ENCODE data around the gene TSEN54.
A peak's percentile ranks its signal among the peaks of the same experiment; 100 is the strongest.
"Not testable (repeated sequence)": the region's sequence is repeated elsewhere in the genome, so short reads cannot be mapped to it uniquely, and the experiment has no call there.

The TSEN54 gene

GRCh38 chr17:75520413-75520812 lies 4.1 kb downstream of the TSEN54 start:
- not testable (repeated sequence) for DNase-seq

- no peak for DNase-seq
Measured at GRCh38 chr17:75521290-75521689, 5.0 kb downstream of the TSEN54 start.

- no peak for DNase-seq
Measured at GRCh38 chr17:75521951-75522727, 5.8 kb downstream of the TSEN54 start.

GRCh38 chr17:75523647-75524046 lies 7.3 kb downstream of the TSEN54 start:
- no peak for DNase-seq

GRCh38 chr17:75524269-75524969 lies 8.1 kb downstream of the TSEN54 start:
- no peak for DNase-seq

- peak; percentile 80 to 82 for DNase-seq
Measured at GRCh38 chr17:75524970-75525805, 8.9 kb downstream of the TSEN54 start, which contains the start of gene LLGL2. Gene LLGL2, plus strand, starts transcription at chr17:75525697. Its CDS starts 17,730 bp downstream, at chr17:75543427.

GRCh38 chr17:75525806-75526554 lies 9.7 kb downstream of the TSEN54 start:
- DNase-seq: no peak

- DNase-seq: no peak
Measured at GRCh38 chr17:75526555-75527270, 10.4 kb downstream of the TSEN54 start.

- DNase-seq: no peak
Measured at GRCh38 chr17:75530837-75531720, 14.8 kb downstream of the TSEN54 start.

- no peak for DNase-seq
Measured at GRCh38 chr17:75531721-75532072, 15.4 kb downstream of the TSEN54 start.

- peak; percentile 37 to 53 for DNase-seq
Measured at GRCh38 chr17:75535119-75535537, 18.8 kb downstream of the TSEN54 start.

GRCh38 chr17:75535871-75536270 lies 19.5 kb downstream of the TSEN54 start:
- no peak for DNase-seq

GRCh38 chr17:75536366-75536765 lies 20.0 kb downstream of the TSEN54 start:
- DNase-seq: no peak

GRCh38 chr17:75539967-75540729 lies 23.8 kb downstream of the TSEN54 start:
- DNase-seq: no peak

- DNase-seq: no peak
Measured at GRCh38 chr17:75540923-75541503, 24.7 kb downstream of the TSEN54 start.

GRCh38 chr17:75542229-75542628 lies 25.9 kb downstream of the TSEN54 start:
- DNase-seq: no peak

GRCh38 chr17:75542728-75543336 lies 26.5 kb downstream of the TSEN54 start:
- DNase-seq: no peak

- no peak for DNase-seq
Measured at GRCh38 chr17:75544250-75544649, 27.9 kb downstream of the TSEN54 start.

- no peak for DNase-seq
Measured at GRCh38 chr17:75546181-75546580, 29.9 kb downstream of the TSEN54 start.
